Measurements from ENCODE around the gene TTLL11. TPM values are rescaled to one million over a fixed set of nuclear protein-coding genes. Genes with fewer than 3 reads are reported as not detected.

The TTLL11 gene
- total RNA-seq, 1 experiment from 2014 or later, result 7.0 TPM

GRCh38 chr9:122029898-122030297 lies 63.2 kb downstream of the TTLL11 start:
- peak; percentile 46 for DNase-seq

GRCh38 chr9:122028089-122028488 lies 65.0 kb downstream of the TTLL11 start:
- Histone ChIP-seq H3K9me3 (ENCODE audit: low read length) (no peaks in the 10 kb centered on the region), H3K27ac (ENCODE audit: low read length) (no peak overlapping the region), H3K4me3 (ENCODE audit: low read length) (no peak overlapping the region), H3K9me2 (replicated peaks; ENCODE audit: low read length) (no peaks in the 10 kb centered on the region), H3K27me3 (ENCODE audit: low read length) (no peaks in the 10 kb centered on the region), H3K4me2 (ENCODE audit: low read length) (no peak overlapping the region), H3K4me1 (ENCODE audit: insufficient read depth, low read length) (no peaks in the 10 kb centered on the region), H3K36me3 (ENCODE audit: low read depth, low read length) (no peaks in the 10 kb centered on the region), H3K79me2 (ENCODE audit: low read length) (no peaks in the 10 kb centered on the region), H3F3A (ENCODE audit: low read length, unreplicated experiment) (no peaks in the 10 kb centered on the region), H4K20me1 (ENCODE audit: low read length) (no peaks in the 10 kb centered on the region), H2AFZ (ENCODE audit: low read length) (no peak overlapping the region), H3K9ac (ENCODE audit: low read length) (no peak overlapping the region)
- ChIA-PET CTCF (no interaction called here), POLR2A (ENCODE audit: unreplicated experiment) (no interaction called here)
- no peak for ATAC-seq
- TF ChIP-seq EZH2phosphoT487 (IDR thresholded peaks at IDR 0.05; ENCODE audit: borderline replicate concordance, low read length), result no peak
- TF ChIP-seq CTCF (conservative IDR thresholded peaks at IDR 0.05; ENCODE audit: low read depth, low read length), result no peak
- no peak for TF ChIP-seq EZH2 (IDR thresholded peaks at IDR 0.05; ENCODE audit: low read length, unreplicated experiment)
- DNase-seq, result no peak
- intact Hi-C loops (cut with micrococcal nuclease), result no loop called here
- BruUV-seq (replicated peaks), result no TSS peak

More at GRCh38 chr9:122029898-122030297, 63.2 kb downstream of the TTLL11 start:
- Histone ChIP-seq H3F3A (ENCODE audit: low read length, unreplicated experiment) (no peaks in the 10 kb centered on the region), H3K9ac (ENCODE audit: low read length) (no peak overlapping the region), H3K4me1 (ENCODE audit: insufficient read depth, low read length) (no peaks in the 10 kb centered on the region), H3K4me3 (ENCODE audit: low read length) (no peak overlapping the region), H3K9me2 (replicated peaks; ENCODE audit: low read length) (no peaks in the 10 kb centered on the region), H3K4me2 (ENCODE audit: low read length) (no peak overlapping the region), H3K27me3 (ENCODE audit: low read length) (no peaks in the 10 kb centered on the region), H4K20me1 (ENCODE audit: low read length) (no peaks in the 10 kb centered on the region), H3K27ac (ENCODE audit: low read length) (no peak overlapping the region), H2AFZ (ENCODE audit: low read length) (no peak overlapping the region), H3K79me2 (ENCODE audit: low read length) (no peaks in the 10 kb centered on the region), H3K9me3 (ENCODE audit: low read length) (no peaks in the 10 kb centered on the region), H3K36me3 (ENCODE audit: low read depth, low read length) (no peaks in the 10 kb centered on the region)
- peak; percentile 55 for ATAC-seq
- no TSS peak for BruUV-seq (replicated peaks)
- ChIA-PET POLR2A (ENCODE audit: unreplicated experiment) (no interaction called here), CTCF (no interaction called here)
- no peak for TF ChIP-seq EZH2phosphoT487 (IDR thresholded peaks at IDR 0.05; ENCODE audit: borderline replicate concordance, low read length)
- no peak for TF ChIP-seq EZH2 (IDR thresholded peaks at IDR 0.05; ENCODE audit: low read length, unreplicated experiment)
- no peak for TF ChIP-seq CTCF (conservative IDR thresholded peaks at IDR 0.05; ENCODE audit: low read depth, low read length)
- intact Hi-C loops (cut with micrococcal nuclease), result no loop called here

- Histone ChIP-seq H3K36me3 (ENCODE audit: low read depth, low read length) (no peaks in the 10 kb centered on the region), H2AFZ (ENCODE audit: low read length) (no peak overlapping the region), H4K20me1 (ENCODE audit: low read length) (no peaks in the 10 kb centered on the region), H3K9ac (ENCODE audit: low read length) (no peak overlapping the region), H3K4me2 (ENCODE audit: low read length) (no peak overlapping the region), H3K27me3 (ENCODE audit: low read length) (no peaks in the 10 kb centered on the region), H3K4me1 (ENCODE audit: insufficient read depth, low read length) (no peaks in the 10 kb centered on the region), H3K4me3 (ENCODE audit: low read length) (no peak overlapping the region), H3F3A (ENCODE audit: low read length, unreplicated experiment) (no peaks in the 10 kb centered on the region), H3K79me2 (ENCODE audit: low read length) (no peaks in the 10 kb centered on the region), H3K27ac (ENCODE audit: low read length) (no peak overlapping the region), H3K9me3 (ENCODE audit: low read length) (no peaks in the 10 kb centered on the region), H3K9me2 (replicated peaks; ENCODE audit: low read length) (no peaks in the 10 kb centered on the region)
- ChIA-PET POLR2A (ENCODE audit: unreplicated experiment) (no interaction called here), CTCF (no interaction called here)
- TF ChIP-seq EZH2phosphoT487 (IDR thresholded peaks at IDR 0.05; ENCODE audit: borderline replicate concordance, low read length) (no peak), EZH2 (IDR thresholded peaks at IDR 0.05; ENCODE audit: low read length, unreplicated experiment) (no peak), CTCF (conservative IDR thresholded peaks at IDR 0.05; ENCODE audit: low read depth, low read length) (no peak)
- no TSS peak for BruUV-seq (replicated peaks)
- intact Hi-C loops (cut with micrococcal nuclease), result no loop called here
- DNase-seq (no peak), ATAC-seq (no peak)
These were observed 72.7 kb downstream of the TTLL11 start for GRCh38 chr9:122020398-122020797.
